Gastroesophageal sphincter (tissue), 3 donors: ENCODE results near the gene HADHB.

Source experiments
- CTCF ChIP-seq, 4 experiments: fragments of 200-600 bp in 2 of 4; fragments of 450-650 bp in 2 of 4; sonication (generic) in 1 of 4; IDR thresholded peaks; one replicate each; pipeline ENCODE4 v1.5.1; 2017 to 2019; ENCODE audit warnings: antibody characterized with exemption in 4 of 4, mild to moderate bottlenecking in 2 of 4, moderate library complexity in 2 of 4
- EP300 ChIP-seq: sonication (generic); formaldehyde crosslinking; IDR thresholded peaks from one replicate; pipeline ENCODE4 v1.6.1; 2017; ENCODE audit warnings: antibody characterized with exemption, mild to moderate bottlenecking
- POLR2A ChIP-seq, 2 donors: fragments of 450-650 bp; IDR thresholded peaks; one replicate each; pipeline ENCODE4 v1.6.1; 2017; ENCODE audit warnings: antibody characterized with exemption in 2 of 2, mild to moderate bottlenecking in 2 of 2, moderate library complexity in 1 of 2
- POLR2AphosphoS5 ChIP-seq: sonication (generic); formaldehyde crosslinking; IDR thresholded peaks from one replicate; pipeline ENCODE4 v1.6.1; 2017; ENCODE audit warnings: antibody characterized with exemption

GRCh38 chr2:26255759-26256384, 11.1 kb downstream of the HADHB start:
- TF ChIP-seq CTCF (IDR thresholded peaks at IDR 0.05) (no peak), POLR2A (IDR thresholded peaks at IDR 0.05) (no peak), POLR2AphosphoS5 (no peak), EP300 (no peak)
